Measurements from ENCODE around the gene UBE2J1.

UBE2J1 gene

DNA sequence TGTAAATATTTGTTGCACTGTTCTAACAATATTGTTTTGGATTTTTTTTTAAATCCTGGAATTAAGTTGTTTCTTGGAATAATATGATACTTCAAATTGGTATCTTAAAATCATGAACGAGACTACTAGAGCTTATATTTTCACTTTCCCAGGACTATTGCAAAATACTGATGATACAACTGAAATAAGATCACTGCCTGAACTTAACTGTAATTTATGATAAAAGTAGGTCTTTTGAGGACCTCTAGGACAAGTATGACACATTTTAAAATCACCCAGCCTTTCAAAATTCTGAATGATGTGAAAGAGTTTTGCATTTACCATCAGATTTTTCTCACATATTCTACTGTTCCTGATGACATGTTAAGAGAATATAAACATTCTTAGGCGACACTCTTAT, 8.6 kb upstream of the UBE2J1 start:
- DNase-seq, result no peak

DNA sequence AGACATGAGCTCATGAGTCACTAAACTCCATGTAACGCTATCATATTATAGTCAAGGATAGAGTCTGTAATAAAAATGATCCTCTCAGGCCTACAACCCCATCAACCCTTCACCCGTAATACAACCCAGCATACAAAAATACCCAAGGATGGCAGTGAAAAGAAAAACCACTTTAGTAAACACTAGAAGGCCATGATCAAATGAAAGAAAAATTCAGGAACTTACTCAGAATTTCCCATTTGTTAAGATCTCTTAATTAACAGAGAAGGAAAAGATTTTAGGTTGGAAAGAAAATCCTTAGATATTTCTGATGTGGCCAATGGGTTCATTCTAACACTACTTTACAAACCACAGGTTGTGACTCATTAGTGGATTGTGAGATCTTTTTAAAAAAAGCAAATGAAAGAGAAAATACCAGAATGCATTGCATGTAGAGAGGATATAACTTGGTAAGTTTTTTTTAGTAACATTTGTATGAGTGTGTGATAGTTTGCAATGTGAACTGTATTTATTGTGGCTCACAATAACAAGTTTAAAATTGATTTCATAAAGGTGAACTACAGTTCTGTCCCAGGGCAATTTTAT, 8.0 kb upstream of the UBE2J1 start:
- DNase-seq, result no peak

DNA sequence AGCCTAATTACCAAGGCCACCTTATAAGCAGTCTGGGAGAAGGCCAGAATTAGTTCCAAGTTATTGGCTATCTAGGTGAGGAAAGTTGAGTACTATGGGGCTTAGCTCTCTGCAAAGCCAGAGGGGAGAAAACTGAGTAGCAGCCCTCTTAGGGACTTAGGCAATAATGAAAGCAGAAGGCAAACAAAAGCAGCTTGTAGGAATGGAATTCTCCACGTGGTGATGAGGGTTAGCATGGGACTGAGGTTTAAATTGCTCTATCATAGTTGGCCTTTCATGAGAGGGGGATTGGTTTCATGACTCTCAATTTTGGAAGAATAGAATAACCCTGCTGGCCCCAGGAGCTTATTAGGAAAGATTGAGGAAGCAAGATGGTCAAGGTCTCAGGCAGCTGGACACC, 7.0 kb upstream of the UBE2J1 start:
- no peak for DNase-seq

DNA sequence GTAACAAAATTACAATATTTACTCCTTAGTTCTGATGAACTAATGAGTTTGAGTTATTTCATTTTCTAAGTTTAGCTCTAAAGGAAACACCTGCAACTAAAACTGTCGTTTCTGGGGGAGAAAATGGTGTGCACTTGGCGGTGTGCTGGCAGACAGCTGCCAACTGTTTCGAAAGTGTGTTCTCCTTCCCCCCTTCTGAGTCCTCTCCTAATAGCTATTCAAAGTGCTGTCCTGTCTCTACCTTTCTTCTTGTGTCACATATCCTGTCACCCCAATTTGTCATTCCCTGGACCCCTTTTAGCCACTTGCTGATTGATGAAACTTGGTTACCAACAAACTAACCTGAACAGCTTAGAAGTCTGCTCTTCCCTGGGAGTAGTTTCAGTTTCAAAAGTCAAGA, 4.9 kb upstream of the UBE2J1 start:
- no peak for DNase-seq

DNA sequence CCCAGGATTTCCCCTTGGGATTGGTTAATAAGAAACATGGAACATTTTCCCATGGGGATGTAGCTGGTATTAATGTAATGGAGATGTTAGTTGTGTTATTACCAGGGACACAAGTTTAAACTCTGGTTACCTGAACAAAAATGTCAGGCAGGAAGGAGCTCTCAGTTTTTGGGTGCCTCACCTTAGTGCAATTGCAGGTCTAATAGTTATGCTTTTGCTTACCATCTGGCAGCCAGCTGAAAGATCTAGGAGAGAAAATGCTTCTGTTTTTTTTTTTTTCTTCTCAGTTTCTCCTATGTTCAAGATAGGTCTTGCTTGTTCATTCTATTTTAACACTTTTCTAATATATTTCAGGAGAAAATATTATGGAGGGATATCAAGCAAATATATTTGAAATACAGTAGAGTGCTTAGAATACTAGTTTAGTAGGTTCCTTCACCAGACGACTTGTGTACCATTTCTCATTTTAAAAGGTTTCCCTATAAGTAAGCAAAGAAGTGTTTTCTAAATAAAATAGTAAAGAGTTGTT, 4.2 kb upstream of the UBE2J1 start:
- peak in 1 of 2 experiments; percentile 10 for DNase-seq

DNA sequence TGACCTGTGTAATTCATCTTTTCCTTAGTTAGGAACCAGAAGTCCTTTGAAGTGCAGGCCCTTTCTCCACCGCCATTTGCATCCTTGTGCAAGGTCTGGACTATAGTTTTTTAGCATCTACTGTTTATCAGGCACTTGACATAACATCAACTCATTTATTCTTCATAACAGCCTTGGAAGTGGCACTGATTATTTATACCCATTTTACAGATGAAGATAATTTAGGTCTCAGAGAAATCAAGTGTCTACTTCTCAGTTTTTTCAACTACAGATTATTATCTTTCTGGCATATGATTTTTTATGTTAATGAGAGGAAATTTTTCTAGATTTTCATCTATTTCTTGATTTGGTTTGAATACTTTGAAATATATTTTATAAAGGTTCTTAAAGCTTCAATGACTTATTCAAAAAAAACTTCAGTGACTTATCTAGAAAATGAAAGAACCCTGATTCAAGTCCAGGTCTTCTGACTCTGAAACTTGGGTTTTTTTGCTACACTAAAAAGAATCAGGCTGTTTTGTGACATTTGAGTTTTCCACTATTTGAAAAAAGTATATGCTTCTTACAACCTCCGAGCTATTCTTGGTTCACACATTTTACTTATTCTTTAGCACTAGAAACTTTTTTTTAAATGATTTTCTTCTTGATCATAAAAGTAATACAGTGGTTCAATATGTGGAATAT, 3.1 kb upstream of the UBE2J1 start:
- no peak for DNase-seq

DNA sequence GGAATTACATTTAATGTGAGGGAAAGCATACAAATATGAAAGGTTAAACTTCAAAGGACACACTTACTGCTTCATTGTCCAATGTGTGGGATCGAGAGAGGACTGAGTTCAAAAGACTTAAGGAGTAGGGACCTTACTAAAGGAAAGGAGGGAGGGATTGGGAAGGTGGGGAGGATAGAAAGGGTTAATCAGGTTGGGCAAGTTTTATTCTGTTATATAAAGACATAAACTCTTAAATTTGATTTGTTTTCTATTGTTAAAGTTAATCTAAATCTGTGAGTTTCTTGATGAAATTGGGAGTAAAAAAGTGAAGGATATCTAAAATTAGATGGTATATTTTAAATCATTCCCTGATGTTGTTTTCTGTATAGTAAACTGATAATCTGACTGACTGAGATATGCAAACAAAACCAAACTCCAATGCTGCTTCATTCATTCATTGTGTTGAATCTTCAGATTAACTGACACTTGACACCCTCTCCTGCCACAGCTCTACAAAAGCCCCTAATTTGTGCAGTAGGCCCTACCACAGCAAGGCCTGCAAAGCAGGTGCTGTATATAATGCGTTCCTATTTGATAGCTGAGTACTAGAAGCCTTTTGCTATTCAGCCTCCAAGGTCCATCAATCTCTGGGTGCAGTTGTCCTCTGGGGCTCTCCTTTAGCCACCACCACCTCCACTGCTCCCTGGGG, 1.3 kb upstream of the UBE2J1 start:
- DNase-seq, result peak; percentile 49 to 92

DNA sequence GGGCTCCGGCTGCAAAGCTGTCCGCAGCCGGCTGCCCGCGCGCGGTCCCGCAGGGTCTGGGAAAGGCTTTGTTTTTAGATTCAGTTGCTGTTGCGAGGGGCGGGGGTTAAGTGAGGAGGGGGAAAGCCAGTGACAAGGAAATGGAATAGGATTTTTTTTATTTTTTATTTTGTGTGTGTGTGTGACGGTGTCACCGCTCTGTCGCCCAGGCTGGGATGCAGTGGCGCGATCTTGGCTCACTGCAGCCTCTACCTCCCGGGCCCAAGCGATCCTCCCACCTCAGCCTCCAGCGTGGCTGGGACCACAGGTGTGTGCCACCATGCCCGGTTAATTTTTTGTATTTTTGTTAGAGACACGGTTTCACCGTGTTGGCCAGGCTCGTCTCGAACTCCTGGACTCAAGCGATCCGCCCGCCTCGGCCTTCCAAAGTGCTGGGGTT, 615 bp upstream of the UBE2J1 start:
- DNase-seq, result no peak

DNA sequence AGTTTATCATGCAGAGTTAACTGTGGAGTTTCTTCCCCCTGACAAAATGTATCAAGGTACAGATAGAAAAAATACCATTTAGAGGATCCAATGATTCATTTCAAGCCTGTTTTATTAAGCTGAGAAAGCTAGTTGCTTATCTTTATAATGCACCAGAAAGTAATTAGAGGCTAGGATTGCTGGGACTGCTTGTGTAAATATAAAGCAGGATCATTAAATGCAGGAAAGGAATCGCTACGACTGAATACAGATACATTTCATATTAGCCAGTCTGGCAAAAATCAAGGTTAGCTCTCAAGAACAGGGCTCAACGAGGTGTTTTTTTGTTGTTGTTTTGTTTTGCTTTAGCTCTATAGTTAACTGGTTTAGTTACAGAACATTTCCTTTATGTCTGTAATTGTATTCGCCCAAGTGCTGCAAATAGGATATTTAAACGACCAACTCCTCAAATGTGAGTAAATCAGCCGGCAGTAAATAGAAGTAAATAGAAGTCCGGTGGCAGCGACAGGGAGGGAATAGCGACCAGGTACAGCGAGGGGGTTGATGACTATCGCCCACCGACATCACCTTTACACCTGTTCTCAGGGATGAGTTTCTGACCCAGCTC, 748 bp downstream of the UBE2J1 start:
- DNase-seq, result no peak

DNA sequence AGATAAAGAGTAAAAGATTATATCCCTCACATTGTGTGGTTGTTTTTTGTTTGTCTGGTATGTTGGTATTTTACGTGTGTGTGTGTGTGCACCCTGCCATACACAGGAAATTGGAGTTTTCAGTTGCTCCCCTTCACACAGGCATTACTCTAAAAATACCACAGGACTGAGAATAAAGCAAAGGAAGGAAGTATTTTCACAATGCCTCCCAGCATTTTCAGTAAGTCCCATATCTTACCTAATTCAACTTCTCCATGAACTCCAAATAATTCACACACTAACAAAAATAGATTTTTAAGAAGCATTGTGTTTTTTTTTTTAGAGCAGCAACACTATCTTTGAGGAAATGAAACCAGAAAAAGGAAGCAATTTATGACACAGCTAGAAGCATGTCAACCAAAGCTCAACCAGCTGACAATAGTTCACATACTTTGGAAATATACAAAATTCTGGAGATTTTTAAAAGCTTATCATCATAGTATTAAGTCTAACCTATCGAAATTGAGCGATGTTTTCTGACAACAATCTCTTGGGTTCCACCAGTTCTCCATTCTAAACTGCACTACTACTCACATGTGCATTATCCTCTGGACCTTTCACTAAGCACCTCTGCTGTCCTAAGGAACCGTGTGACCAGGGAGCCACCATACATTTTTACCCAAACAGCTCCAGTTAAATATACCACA, 2.1 kb downstream of the UBE2J1 start:
- DNase-seq, result no peak

DNA sequence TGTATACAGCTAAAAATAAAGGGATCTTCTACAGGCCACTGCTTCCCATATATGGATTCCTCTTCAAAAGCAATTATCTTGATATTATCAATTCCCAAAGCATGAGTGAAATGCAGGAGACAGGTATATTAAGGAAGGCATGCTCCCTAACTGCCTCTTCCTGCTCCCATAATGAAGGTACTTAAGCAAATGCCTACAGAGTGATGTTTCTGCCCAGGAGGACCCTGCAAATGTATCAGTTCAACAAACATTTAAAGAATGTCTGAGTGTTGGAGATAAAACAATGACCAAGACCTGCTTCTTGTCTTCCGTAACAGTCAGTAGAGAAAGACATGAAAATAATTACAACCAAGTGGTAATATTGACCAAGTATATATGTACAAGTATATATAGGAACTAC, 4.2 kb downstream of the UBE2J1 start:
- DNase-seq, result no peak

DNA sequence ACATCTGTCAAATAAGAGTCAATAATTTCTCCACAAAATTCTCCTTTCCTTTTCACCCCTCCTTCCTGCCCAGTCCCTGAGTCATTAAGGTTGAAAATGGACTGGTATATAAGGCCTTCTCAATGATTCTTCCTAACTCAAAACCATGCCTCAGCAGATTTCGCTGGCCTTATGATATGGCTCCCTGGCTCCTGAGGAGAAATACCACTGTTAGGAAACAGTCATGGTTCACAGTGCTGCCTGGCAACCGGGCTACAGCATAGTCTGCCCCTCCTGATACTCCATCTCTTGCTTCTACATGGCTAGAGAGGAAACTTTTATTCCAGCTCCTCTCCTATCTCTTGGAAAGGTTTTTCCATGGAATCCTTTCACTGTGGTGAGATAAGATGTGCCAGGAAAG, 4.7 kb downstream of the UBE2J1 start:
- no peak for DNase-seq

DNA sequence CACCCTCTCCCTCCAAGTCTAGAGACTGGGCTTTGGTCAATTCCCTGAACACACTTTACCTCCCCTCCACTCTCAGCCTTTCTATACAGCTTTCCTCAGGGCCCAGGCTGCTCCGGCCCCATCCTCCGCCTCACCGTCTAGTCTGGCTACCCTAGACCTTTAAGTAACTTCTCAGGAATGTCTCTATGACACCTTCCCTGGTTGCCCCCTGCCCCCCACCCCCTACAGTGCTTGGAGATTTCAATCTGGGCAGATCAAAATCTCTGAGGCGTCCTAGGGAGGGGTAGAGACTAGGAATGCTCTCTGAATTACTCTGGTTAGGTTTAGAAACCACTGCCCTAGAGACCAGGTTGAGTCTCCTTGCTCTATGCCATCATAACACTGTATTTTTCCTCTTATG, 6.1 kb downstream of the UBE2J1 start:
- no peak for DNase-seq

DNA sequence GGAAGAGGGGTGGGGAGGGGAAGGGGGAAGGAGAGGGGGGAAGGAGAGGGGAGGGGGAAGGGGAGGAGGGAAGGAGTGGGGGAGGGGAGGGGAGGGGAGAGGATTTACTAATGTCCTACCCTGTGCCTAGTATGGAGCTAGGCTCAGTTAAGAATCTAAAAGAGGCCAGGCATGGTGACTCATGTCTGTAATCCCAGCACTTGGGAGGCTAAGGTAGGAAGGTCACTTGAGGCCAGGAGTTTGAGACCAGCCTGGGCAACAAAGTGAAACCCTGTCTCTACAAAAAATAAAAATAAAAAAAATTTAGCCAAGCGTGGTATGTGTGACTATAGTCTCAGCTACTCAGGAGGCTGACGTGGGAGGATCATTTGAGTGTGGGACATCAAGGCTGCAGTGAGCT, 13.0 kb downstream of the UBE2J1 start:
- DNase-seq, result no peak

DNA sequence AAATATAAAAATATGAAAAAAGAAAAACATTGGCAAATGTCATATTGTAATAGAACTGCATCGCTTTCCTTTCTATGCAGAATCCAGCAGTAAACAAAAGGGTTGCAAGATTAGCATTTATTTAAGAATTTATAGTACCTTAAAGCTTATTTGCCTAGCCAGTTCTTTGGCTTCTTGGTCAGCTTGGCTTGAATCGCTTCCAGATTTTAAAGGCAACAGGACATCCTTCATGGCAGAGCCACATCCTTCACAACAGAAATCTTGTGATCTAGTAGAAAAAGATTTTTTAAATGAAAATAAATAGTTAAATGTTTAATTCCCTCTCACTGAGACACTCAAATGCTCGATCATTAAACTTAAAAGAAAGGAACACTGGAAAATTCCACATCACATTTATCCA, 17.4 kb downstream of the UBE2J1 start:
- no peak for DNase-seq

DNA sequence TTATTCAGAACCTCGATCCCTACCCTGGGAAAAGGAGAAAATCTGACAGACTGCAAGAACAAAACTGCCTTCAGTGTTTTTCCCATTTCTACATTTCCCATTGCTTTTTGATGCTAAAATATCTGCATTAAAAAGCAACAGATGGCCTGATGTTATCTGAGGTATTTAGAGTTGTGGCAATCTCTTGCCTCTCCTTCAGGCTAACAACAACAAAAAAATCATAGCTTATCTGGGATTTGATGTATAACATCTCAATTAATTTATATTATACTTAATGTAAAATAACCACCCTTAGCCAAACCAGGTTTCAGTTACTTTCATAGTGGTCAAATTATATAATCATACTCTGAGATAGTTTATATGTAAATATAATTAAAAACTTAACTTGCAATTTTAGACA, 21.6 kb downstream of the UBE2J1 start:
- no peak for DNase-seq

DNA sequence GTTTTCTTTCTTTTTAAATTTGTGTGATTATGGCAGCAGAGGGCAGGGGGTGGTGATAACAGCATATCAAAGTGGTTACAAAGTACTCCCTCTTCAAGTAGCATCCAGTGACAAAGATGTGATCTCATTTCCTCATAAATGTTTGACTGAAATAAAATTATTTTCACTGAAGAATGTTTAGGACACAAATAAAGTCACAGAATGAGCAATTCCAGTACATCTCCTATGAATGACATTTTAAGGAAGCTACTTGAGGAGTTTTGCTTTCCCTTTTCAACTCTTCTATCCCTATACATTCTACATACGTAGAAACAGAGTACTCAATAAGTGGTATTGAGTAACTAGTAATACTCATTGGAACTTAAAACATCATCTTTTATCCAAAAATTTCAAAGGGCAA, 23.5 kb downstream of the UBE2J1 start:
- DNase-seq, result no peak

DNA sequence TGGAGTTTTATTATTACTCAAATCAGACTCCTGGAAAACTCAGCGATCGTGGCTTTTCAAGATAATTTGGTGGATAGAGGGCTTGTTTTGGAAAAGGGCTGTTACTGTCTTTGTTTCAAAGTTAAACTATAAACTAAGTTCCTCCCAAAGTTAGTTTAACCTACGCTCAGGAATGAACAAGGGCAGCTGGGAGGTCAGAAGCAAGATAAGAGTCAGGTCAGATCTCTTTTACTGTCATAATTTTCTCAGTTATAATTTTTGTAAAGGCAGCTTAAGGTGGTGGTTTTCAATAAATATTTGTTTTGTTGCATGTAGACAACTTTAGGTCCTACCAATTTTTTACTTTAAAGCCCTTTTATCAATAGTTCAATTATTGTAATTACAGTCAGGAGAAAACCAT, 28.2 kb downstream of the UBE2J1 start:
- DNase-seq, result no peak

DNA sequence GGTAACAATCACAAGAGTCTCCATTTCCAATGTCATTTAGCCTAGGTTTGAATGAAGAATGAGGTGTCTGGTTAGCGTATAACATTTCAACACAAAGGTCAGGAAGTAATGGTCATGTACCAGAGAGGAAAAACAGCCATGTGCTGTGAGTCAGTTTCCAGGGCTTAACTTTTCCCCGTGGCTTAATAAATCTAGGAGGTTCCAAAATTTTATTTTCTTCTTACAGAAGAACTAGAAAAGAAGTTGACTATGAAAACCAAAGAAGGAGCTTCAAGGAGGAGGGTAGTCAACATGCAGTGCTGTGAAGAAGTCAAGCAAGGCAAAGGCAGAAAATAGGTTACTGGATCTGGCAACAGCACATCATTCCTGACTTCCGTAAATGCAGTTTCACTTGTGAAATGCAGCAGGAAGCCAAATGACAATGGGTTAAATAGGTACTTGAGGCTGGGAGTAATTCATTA, 29.0 kb downstream of the UBE2J1 start:
- DNase-seq, result no peak

DNA sequence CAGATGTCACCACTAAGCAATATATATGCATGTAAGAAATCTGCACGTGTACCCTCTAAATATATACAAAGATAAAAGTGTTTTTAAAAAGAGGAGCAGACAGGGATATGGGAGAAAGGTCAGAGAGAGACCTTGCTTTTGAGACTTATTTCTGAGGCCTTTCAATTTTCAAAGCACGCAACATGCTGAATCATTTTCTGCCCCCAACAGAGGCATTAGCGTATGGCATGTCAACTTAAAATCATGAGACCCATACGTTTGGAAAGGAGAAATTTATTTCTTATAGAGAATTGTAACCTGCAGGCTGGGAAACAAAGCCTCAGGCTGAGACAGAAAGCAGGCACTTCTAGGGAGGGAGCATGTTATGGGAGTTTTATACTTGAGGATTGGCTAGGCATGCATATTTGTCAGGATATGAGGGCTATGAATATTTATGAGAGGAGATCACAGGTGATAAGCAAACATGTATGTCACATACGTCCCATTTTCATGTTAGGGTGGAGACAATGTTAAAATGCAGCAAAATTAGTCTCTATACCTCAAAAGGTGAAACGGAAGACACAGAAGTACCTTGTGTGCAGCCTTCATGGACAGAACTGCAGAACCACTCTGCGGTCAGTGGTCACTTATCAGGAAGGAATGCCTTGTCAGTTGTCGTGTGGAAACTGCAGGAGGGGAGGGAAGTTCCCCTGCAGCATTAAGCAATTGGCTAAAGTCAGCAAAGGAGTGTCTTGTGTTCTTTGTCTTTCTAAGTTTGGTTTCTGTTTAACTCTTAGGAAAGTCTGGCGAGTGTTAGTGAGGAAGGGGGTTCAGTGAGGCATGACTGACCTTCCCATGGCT, 31.2 kb downstream of the UBE2J1 start:
- DNase-seq, result no peak

DNA sequence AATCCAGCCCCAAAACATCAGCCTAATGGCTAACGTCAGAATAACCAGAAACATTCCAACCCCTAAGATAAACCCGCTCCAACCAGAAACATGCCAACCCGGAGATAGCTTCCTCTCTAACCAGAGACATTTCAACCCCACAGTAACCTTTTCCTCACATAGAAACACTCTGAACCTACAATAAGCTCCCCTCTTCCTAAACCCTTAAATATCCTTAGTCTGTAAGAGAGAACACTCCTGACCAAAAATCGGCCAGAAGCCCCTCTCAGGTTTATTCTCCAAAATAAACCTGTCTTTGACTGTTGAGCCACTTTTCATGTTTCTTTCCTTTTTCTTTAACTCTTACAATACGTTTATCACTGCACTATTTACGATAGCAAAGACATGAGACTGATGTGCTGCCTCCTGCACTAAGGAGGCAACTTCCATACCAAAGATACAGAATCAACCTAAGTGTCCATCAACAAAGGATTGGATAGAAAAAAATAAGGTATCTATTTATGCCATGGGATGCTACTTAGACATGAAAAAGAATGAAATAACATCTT, 32.4 kb downstream of the UBE2J1 start:
- DNase-seq, result no peak

DNA sequence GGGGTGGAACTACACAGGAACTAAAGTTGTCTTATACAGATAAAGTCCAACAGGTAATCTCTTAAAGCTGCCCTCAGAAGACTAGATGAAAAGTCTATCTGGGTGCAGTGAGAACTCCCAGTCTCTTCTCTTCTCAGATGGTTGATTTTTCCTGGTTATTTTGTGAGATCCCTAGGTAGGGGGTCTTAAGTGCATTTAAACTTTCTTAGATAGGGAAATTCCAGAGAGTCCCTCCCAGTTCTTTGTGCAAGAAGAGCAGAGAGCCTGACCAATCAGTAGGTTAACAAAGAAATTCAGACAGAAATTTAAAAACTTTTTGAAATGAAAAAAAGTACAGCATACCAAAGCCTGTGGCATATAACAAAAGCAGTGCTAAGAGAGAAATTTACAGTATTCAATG, 35.5 kb downstream of the UBE2J1 start:
- no peak for DNase-seq
